HG02852 (cell line): Measurements from ENCODE around the gene LMX1A.
A peak's percentile ranks its signal among the peaks of the same experiment; 100 is the strongest.

Experiments used
- ATAC-seq: cut with Tn5 transposase; IDR thresholded peaks from one replicate; pipeline ENCODE4 v1.9.1; 2021; ENCODE audit warnings: mild to moderate bottlenecking, moderate library complexity; ENCODE audit not compliant: unreplicated experiment

The LMX1A gene

GRCh38 chr1:165369255-165369848 is 12.8 kb upstream of the LMX1A start:
- ATAC-seq, result no peak

GRCh38 chr1:165367375-165367993 is 11.0 kb upstream of the LMX1A start:
- peak; percentile 85 for ATAC-seq

GRCh38 chr1:165365341-165365740 is 8.8 kb upstream of the LMX1A start:
- ATAC-seq, result no peak

GRCh38 chr1:165364568-165365133 is 8.1 kb upstream of the LMX1A start:
- no peak for ATAC-seq

- no peak for ATAC-seq
These were observed 361 bp upstream of the LMX1A start for GRCh38 chr1:165356876-165357275.

GRCh38 chr1:165355139-165355976 is 1.2 kb downstream of the LMX1A start:
- ATAC-seq, result no peak

GRCh38 chr1:165354739-165355138 is 1.8 kb downstream of the LMX1A start:
- no peak for ATAC-seq

- ATAC-seq, result no peak
These were observed 2.5 kb downstream of the LMX1A start for GRCh38 chr1:165353731-165354671.

GRCh38 chr1:165352442-165353293 is 3.8 kb downstream of the LMX1A start:
- no peak for ATAC-seq

GRCh38 chr1:165351863-165352441 is 4.6 kb downstream of the LMX1A start:
- ATAC-seq, result no peak

GRCh38 chr1:165350840-165351239 is 5.7 kb downstream of the LMX1A start:
- ATAC-seq, result no peak

GRCh38 chr1:165345502-165345901 is 11.0 kb downstream of the LMX1A start:
- no peak for ATAC-seq

GRCh38 chr1:165344736-165345135 is 11.8 kb downstream of the LMX1A start:
- ATAC-seq, result no peak

- no peak for ATAC-seq
These were observed 12.3 kb downstream of the LMX1A start for GRCh38 chr1:165344198-165344597.

GRCh38 chr1:165342587-165342986 is 13.9 kb downstream of the LMX1A start:
- no peak for ATAC-seq

- ATAC-seq, result no peak
These were observed 14.3 kb downstream of the LMX1A start for GRCh38 chr1:165342168-165342567.

- ATAC-seq, result no peak
These were observed 17.4 kb downstream of the LMX1A start for GRCh38 chr1:165339164-165339563.

GRCh38 chr1:165330483-165330882 is 26.0 kb downstream of the LMX1A start:
- ATAC-seq, result no peak

GRCh38 chr1:165329104-165329503 is 27.4 kb downstream of the LMX1A start:
- no peak for ATAC-seq
